HFFc6 (cell line): ENCODE data around the gene YAP1. TPM values are rescaled to one million over a fixed set of nuclear protein-coding genes. Genes with fewer than 3 reads are reported as not detected.

Experiments
- DNase-seq: peaks from one replicate; pipeline ENCODE4 v3.0.0-alpha.2; 2018
- H3K27ac Mint-ChIP-seq: 2 replicates; pipeline ENCODE4 v1.8.0; 2020; ENCODE audit warnings: mild to moderate bottlenecking, mixed read lengths
- H3K27me3 Mint-ChIP-seq: 2 replicates; pipeline ENCODE4 v1.8.0; 2021; ENCODE audit warnings: mild to moderate bottlenecking, moderate library complexity, mixed read lengths; ENCODE audit not compliant: insufficient read depth
- H3K36me3 Mint-ChIP-seq: 2 replicates; pipeline ENCODE4 v1.8.0; 2021; ENCODE audit warnings: low read depth, mixed read lengths
- H3K4me1 Mint-ChIP-seq: 2 replicates; pipeline ENCODE4 v1.8.0; 2020; ENCODE audit warnings: low read depth, mixed read lengths
- H3K4me3 Mint-ChIP-seq: 2 replicates; pipeline ENCODE4 v1.8.0; 2020; ENCODE audit warnings: mild to moderate bottlenecking, moderate library complexity, mixed read lengths
- H3K9me3 Mint-ChIP-seq: 2 replicates; pipeline ENCODE4 v1.8.0; 2020; ENCODE audit warnings: mild to moderate bottlenecking, mixed read lengths
- total RNA-seq, 6 experiments: library from RNA; stranded (reverse); fragmentation: NEBNext Ultra II Directional; extraction: Animal tissue kit (Norgen Biotek cat#: 25700); gene quantifications; 2 replicates in 1 of 6; 3 replicates in 5 of 6; pipeline ENCODE4 v1.2.3, GENCODE V29; 2021
- TF ChIP-seq, protein P1 (sequence below): fragments of 200-600 bp; sonication (generic); IDR thresholded peaks from 2 replicates; pipeline ENCODE4 v1.5.0; 2021; ENCODE audit warnings: antibody characterized with exemption, mild to moderate bottlenecking

The YAP1 gene
- total RNA-seq, 6 experiments from 2014 or later = 120 to 159 (median 133) TPM

DNA sequence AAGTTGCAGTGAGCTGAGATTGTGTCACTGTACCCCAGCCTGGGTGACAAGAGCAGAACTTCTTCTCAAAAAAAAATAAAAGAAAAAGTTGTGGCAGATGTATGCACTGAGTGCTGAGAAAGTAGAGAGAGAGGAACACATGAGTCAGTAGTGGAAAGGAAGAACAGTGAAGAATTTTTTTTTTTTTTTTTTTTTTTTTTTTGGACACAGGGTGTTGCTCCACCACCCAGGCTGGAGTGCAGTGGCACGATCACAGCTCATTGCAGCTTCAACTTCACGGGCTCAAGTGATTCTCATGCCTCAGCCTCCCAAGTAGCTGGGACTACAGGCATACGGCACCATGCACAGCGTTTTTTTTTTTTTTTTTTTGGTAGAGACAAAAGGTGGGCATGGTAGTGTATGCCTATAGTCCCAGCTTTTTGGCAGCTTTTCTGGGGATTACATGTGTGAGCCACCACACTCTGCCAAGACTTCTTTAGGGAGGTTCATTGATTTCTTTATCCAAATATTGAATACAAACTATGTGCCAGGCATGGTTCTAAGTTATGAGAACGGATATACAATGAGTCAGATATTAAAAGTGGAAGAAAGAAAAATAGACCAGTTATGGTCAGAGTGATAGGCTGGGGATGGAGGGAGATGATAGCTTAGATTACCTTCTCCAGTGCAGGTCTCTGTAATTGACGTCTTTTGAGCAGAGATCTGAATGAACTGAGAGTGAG, 62.0 kb downstream of the YAP1 start:
- Mint-ChIP-seq H3K27me3 (0 out of 2 replicates have a peak, but pooled peaks cover 2% of the 10 kb centered on the region), H3K36me3 (peaks cover 49% of the 10 kb centered on the region), H3K27ac (peak overlapping the region; percentile 89), H3K9me3 (no peaks in the 10 kb centered on the region), H3K4me3 (peak overlapping the region; percentile 79), H3K4me1 (peaks cover 69% of the 10 kb centered on the region)
- peak; percentile 58 for DNase-seq
- TF ChIP-seq, protein P1, sequence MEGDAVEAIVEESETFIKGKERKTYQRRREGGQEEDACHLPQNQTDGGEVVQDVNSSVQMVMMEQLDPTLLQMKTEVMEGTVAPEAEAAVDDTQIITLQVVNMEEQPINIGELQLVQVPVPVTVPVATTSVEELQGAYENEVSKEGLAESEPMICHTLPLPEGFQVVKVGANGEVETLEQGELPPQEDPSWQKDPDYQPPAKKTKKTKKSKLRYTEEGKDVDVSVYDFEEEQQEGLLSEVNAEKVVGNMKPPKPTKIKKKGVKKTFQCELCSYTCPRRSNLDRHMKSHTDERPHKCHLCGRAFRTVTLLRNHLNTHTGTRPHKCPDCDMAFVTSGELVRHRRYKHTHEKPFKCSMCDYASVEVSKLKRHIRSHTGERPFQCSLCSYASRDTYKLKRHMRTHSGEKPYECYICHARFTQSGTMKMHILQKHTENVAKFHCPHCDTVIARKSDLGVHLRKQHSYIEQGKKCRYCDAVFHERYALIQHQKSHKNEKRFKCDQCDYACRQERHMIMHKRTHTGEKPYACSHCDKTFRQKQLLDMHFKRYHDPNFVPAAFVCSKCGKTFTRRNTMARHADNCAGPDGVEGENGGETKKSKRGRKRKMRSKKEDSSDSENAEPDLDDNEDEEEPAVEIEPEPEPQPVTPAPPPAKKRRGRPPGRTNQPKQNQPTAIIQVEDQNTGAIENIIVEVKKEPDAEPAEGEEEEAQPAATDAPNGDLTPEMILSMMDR = no peak

DNA sequence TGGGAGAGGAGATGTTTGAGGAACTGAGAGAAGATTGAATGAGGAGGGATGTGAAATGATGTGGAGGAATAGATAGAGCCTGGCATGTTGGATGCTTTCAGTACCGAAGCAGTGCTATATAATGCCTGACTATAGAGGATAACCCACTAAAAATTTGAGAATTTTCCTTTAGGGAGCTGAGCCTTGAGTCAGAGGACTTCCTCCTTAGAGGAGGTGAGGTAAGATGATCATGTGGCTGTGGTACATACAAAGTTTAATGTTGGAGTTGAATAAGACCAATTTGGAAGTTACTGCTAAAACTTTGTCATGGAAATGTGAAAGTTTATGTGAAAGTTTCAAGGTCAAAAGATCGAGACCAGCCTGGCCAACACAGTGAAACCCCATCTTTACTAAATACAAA, 66.9 kb downstream of the YAP1 start:
- peaks cover 6% of the 10 kb centered on the region for H3K9me3 Mint-ChIP-seq
- DNase-seq = no peak
- peak overlapping the region; percentile 62 for H3K4me3 Mint-ChIP-seq
- peaks cover 55% of the 10 kb centered on the region for H3K4me1 Mint-ChIP-seq
- peaks cover 68% of the 10 kb centered on the region for H3K36me3 Mint-ChIP-seq
- H3K27me3 Mint-ChIP-seq = 0 out of 2 replicates have a peak, but pooled peaks cover 2% of the 10 kb centered on the region
- peak overlapping the region; percentile 86 for H3K27ac Mint-ChIP-seq
- TF ChIP-seq, protein P1 = no peak

DNA sequence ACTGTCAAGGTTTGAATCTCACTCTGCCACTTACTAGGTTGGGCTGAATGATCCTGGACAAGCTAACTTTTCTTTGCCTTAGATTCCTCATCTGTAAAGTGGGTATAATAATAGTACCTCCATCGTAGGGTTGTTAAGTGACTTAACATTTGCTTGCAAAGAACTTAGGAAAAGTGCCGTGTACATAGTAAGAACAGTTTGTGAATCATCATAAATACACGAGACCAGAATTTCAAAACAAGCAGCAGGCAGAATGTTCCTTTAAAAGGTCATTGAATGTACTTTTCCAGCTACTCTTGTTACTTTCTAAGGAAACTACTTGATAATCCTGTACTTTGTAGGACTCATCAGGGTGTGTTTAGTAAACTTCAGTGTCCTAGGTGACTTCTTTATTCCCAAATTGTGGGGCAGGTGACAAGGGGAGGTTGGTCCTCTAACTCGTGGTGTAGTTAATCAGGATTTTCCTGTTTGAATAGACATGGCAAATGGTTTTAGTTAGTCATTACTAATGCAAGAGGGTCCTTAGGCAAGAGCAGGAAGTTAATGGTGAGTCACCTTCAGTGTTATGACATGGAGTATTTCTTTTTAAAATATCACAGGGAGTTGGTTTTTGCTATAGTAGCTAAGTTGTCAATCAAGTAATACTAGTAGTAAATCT, 67.9 kb downstream of the YAP1 start:
- DNase-seq = peak; percentile 91
- peak overlapping the region; percentile 86 for H3K27ac Mint-ChIP-seq
- no peaks in the 10 kb centered on the region for H3K27me3 Mint-ChIP-seq
- peaks cover 69% of the 10 kb centered on the region for H3K36me3 Mint-ChIP-seq
- TF ChIP-seq, protein P1 = no peak
- H3K4me1 Mint-ChIP-seq = peaks cover 53% of the 10 kb centered on the region
- H3K9me3 Mint-ChIP-seq = peaks cover 6% of the 10 kb centered on the region
- H3K4me3 Mint-ChIP-seq = peak overlapping the region; percentile 62

DNA sequence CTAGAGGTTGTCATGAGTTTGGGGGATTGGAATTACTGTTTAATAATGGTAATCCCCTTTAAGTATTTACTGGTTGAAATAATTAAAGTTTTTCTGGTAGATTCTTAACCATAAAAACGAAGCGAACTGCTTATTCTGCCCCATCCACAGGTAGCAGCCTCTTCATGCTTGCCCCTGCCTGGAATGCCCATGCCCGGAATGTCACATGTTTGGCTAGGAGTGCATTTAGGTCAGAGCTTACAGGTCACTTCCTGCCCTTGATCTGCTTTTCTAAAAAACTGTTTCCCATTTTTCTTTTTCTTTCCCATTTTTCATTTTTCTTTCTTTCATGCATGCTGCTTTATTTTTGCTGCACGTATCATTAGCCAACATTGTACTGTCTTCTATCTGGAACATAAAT, 69.1 kb downstream of the YAP1 start:
- peaks cover 61% of the 10 kb centered on the region for H3K4me1 Mint-ChIP-seq
- no peak for DNase-seq
- peak overlapping the region; percentile 86 for H3K27ac Mint-ChIP-seq
- TF ChIP-seq, protein P1 = no peak
- peaks cover 72% of the 10 kb centered on the region for H3K36me3 Mint-ChIP-seq
- no peaks in the 10 kb centered on the region for H3K27me3 Mint-ChIP-seq
- H3K9me3 Mint-ChIP-seq = peaks cover 6% of the 10 kb centered on the region
- H3K4me3 Mint-ChIP-seq = peak overlapping the region; percentile 31; the same call in 1 of the 2 replicates

DNA sequence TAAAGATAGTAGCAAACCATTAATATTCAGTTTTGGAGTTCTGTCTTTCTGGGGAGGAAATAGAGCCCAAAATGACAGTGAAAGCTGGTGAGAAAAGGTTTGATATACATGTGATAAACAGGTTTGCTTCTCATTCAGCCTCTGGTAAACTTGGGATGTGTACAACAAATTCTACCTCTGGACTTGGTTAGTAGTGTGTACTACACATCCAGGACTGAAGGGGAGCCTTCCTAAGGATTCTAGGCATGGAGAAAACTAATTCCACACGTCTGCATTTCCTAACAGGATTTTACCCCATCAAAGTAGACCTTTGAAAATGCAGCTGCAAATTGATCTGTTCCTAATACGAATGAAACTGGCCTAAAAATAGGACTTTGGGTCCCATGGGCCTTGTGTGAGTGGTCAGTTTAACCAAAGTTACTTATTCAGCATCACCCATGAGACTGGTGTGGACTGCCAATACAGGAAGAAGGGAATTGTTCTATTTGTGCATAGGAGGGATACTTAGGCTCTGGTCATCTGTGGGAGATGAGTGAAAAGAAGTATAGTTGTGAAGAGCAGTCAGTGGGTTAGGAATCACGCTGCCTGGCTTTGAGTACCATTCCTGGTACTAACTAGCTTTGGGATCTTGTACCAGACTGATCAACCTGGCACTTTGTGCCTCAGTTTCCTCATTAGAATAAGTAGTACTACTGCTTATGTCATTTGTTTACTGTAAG, 74.2 kb downstream of the YAP1 start:
- 0 out of 2 replicates have a peak overlapping the region, but pooled peaks have one; percentile 16 for H3K27ac Mint-ChIP-seq
- peaks cover 60% of the 10 kb centered on the region for H3K4me1 Mint-ChIP-seq
- no peaks in the 10 kb centered on the region for H3K27me3 Mint-ChIP-seq
- peaks cover 49% of the 10 kb centered on the region for H3K36me3 Mint-ChIP-seq
- no peak overlapping the region for H3K4me3 Mint-ChIP-seq
- TF ChIP-seq, protein P1 = peak; percentile 6; the same call in 1 of the 2 replicates
- DNase-seq = no peak
- H3K9me3 Mint-ChIP-seq = peaks cover 3% of the 10 kb centered on the region
